ES-I3 (cell line): ENCODE results near the gene CDH13.

Source experiments
- H3K36me3 ChIP-seq: 2 replicates; pipeline ENCODE4 v1.6.1; 2013; ENCODE audit warnings: mild to moderate bottlenecking, low read length, control low read depth, moderate library complexity; ENCODE audit not compliant: insufficient read depth
- H3K4me1 ChIP-seq: 2 replicates; pipeline ENCODE4 v1.6.1; 2013; ENCODE audit warnings: mild to moderate bottlenecking, control low read depth, low read length; ENCODE audit not compliant: insufficient read depth
- H3K9ac ChIP-seq: 2 replicates; pipeline ENCODE4 v1.6.1; 2013; ENCODE audit warnings: low read depth, mild to moderate bottlenecking, low read length, moderate library complexity
- H3K9me3 ChIP-seq: 2 replicates; pipeline ENCODE4 v1.6.1; 2013; ENCODE audit warnings: mild to moderate bottlenecking, low read length, moderate library complexity; ENCODE audit not compliant: control insufficient read depth, insufficient read depth

The CDH13 gene

GRCh38 chr16:83355570-83356218 is 728.9 kb downstream of the CDH13 start:
- H3K9ac ChIP-seq = no peak overlapping the region
- no peaks in the 10 kb centered on the region for H3K9me3 ChIP-seq
- H3K36me3 ChIP-seq = no peaks in the 10 kb centered on the region
- no peaks in the 10 kb centered on the region for H3K4me1 ChIP-seq

GRCh38 chr16:83356266-83356665 is 729.5 kb downstream of the CDH13 start:
- Histone ChIP-seq H3K9me3 (no peaks in the 10 kb centered on the region), H3K9ac (no peak overlapping the region)

GRCh38 chr16:83356986-83357385 is 730.2 kb downstream of the CDH13 start:
- Histone ChIP-seq H3K9ac (no peak overlapping the region), H3K9me3 (no peaks in the 10 kb centered on the region), H3K36me3 (no peaks in the 10 kb centered on the region), H3K4me1 (no peaks in the 10 kb centered on the region)

More at GRCh38 chr16:83356266-83356665, 729.5 kb downstream of the CDH13 start:
- H3K36me3 ChIP-seq = no peaks in the 10 kb centered on the region
- no peaks in the 10 kb centered on the region for H3K4me1 ChIP-seq

- Histone ChIP-seq H3K9me3 (no peaks in the 10 kb centered on the region), H3K9ac (no peak overlapping the region), H3K36me3 (no peaks in the 10 kb centered on the region), H3K4me1 (no peaks in the 10 kb centered on the region)
These were observed 736.8 kb downstream of the CDH13 start for GRCh38 chr16:83363521-83363920.

GRCh38 chr16:83365166-83365565 is 738.4 kb downstream of the CDH13 start:
- H3K9ac ChIP-seq = no peak overlapping the region
- no peaks in the 10 kb centered on the region for H3K36me3 ChIP-seq
- no peaks in the 10 kb centered on the region for H3K4me1 ChIP-seq
- H3K9me3 ChIP-seq = no peaks in the 10 kb centered on the region

GRCh38 chr16:83366228-83366627 is 739.5 kb downstream of the CDH13 start:
- H3K9me3 ChIP-seq = no peaks in the 10 kb centered on the region
- no peak overlapping the region for H3K9ac ChIP-seq
- H3K4me1 ChIP-seq = no peaks in the 10 kb centered on the region
- H3K36me3 ChIP-seq = no peaks in the 10 kb centered on the region

- Histone ChIP-seq H3K4me1 (no peaks in the 10 kb centered on the region), H3K9ac (no peak overlapping the region), H3K9me3 (no peaks in the 10 kb centered on the region), H3K36me3 (no peaks in the 10 kb centered on the region)
These were observed 748.2 kb downstream of the CDH13 start for GRCh38 chr16:83374979-83375378.

- Histone ChIP-seq H3K36me3 (no peaks in the 10 kb centered on the region), H3K9ac (no peak overlapping the region), H3K9me3 (no peaks in the 10 kb centered on the region), H3K4me1 (no peaks in the 10 kb centered on the region)
These were observed 763.0 kb downstream of the CDH13 start for GRCh38 chr16:83389751-83390150.

- H3K9ac ChIP-seq = no peak overlapping the region
- no peaks in the 10 kb centered on the region for H3K36me3 ChIP-seq
- no peaks in the 10 kb centered on the region for H3K4me1 ChIP-seq
- no peaks in the 10 kb centered on the region for H3K9me3 ChIP-seq
These were observed 764.0 kb downstream of the CDH13 start for GRCh38 chr16:83390759-83391158.

- Histone ChIP-seq H3K9ac (no peak overlapping the region), H3K36me3 (no peaks in the 10 kb centered on the region), H3K9me3 (no peaks in the 10 kb centered on the region), H3K4me1 (no peaks in the 10 kb centered on the region)
These were observed 766.0 kb downstream of the CDH13 start for GRCh38 chr16:83392743-83393142.

GRCh38 chr16:83393196-83393981 is 766.6 kb downstream of the CDH13 start:
- Histone ChIP-seq H3K36me3 (no peaks in the 10 kb centered on the region), H3K4me1 (no peaks in the 10 kb centered on the region), H3K9ac (no peak overlapping the region), H3K9me3 (no peaks in the 10 kb centered on the region)

- H3K9me3 ChIP-seq = no peaks in the 10 kb centered on the region
- no peak overlapping the region for H3K9ac ChIP-seq
- H3K4me1 ChIP-seq = no peaks in the 10 kb centered on the region
- no peaks in the 10 kb centered on the region for H3K36me3 ChIP-seq
These were observed 771.0 kb downstream of the CDH13 start for GRCh38 chr16:83397601-83398291.

GRCh38 chr16:83400234-83400633 is 773.5 kb downstream of the CDH13 start:
- Histone ChIP-seq H3K36me3 (no peaks in the 10 kb centered on the region), H3K9me3 (no peaks in the 10 kb centered on the region), H3K4me1 (no peaks in the 10 kb centered on the region), H3K9ac (no peak overlapping the region)

GRCh38 chr16:83402160-83402814 is 775.5 kb downstream of the CDH13 start:
- H3K4me1 ChIP-seq = no peaks in the 10 kb centered on the region
- H3K36me3 ChIP-seq = no peaks in the 10 kb centered on the region
- H3K9ac ChIP-seq = no peak overlapping the region
- H3K9me3 ChIP-seq = no peaks in the 10 kb centered on the region
